T-helper 1 cell (primary cell): ENCODE measurements around the gene DNAAF8.

Source experiments
- DNase-seq, 5 donors: peaks; one replicate each; pipeline ENCODE4 v3.0.0-alpha.2; 2012 to 2020

Gene DNAAF8

GRCh38 chr16:4753227-4753626 lies 18.9 kb downstream of the DNAAF8 start:
- DNase-seq, result no peak

- DNase-seq, result no peak
Observed at GRCh38 chr16:4754865-4755264, 20.5 kb downstream of the DNAAF8 start.

GRCh38 chr16:4755687-4756086 lies 21.4 kb downstream of the DNAAF8 start:
- DNase-seq, result no peak

- DNase-seq, result no peak
Observed at GRCh38 chr16:4760221-4760910, 26.0 kb downstream of the DNAAF8 start.

- DNase-seq, result no peak
Observed at GRCh38 chr16:4762205-4762604, 27.9 kb downstream of the DNAAF8 start.

GRCh38 chr16:4763791-4764190 lies 29.5 kb downstream of the DNAAF8 start:
- no peak for DNase-seq

GRCh38 chr16:4765511-4766474 lies 31.5 kb downstream of the DNAAF8 start:
- no peak for DNase-seq

- DNase-seq, result peak; percentile 82 to 94 (median 90)
Observed at GRCh38 chr16:4766875-4767628, 32.7 kb downstream of the DNAAF8 start, which contains the start of gene ZNF500. TSS of gene ZNF500 (minus strand) at chr16:4767162. CDS start at chr16:4765978, 1,184 bp downstream.

GRCh38 chr16:4767872-4768548 lies 33.7 kb downstream of the DNAAF8 start:
- DNase-seq, result no peak

- DNase-seq, result peak; percentile 65 to 88 (median 73)
Observed at GRCh38 chr16:4768549-4769305, 34.4 kb downstream of the DNAAF8 start.

GRCh38 chr16:4769306-4769638 lies 34.9 kb downstream of the DNAAF8 start:
- DNase-seq, result no peak

GRCh38 chr16:4771646-4772045 lies 37.3 kb downstream of the DNAAF8 start:
- DNase-seq, result no peak

GRCh38 chr16:4772351-4772750 lies 38.0 kb downstream of the DNAAF8 start:
- no peak for DNase-seq

GRCh38 chr16:4775005-4775404 lies 40.7 kb downstream of the DNAAF8 start:
- no peak for DNase-seq

- DNase-seq, result no peak
Observed at GRCh38 chr16:4776141-4776705, 41.9 kb downstream of the DNAAF8 start.

GRCh38 chr16:4777339-4778049 lies 43.2 kb downstream of the DNAAF8 start:
- DNase-seq, result no peak

- DNase-seq, result no peak
Observed at GRCh38 chr16:4778050-4778392, 43.7 kb downstream of the DNAAF8 start.

GRCh38 chr16:4780235-4780634 lies 45.9 kb downstream of the DNAAF8 start:
- no peak for DNase-seq

GRCh38 chr16:4783251-4783950 lies 49.1 kb downstream of the DNAAF8 start:
- no peak for DNase-seq

GRCh38 chr16:4783951-4784336 lies 49.6 kb downstream of the DNAAF8 start:
- DNase-seq, result no peak
